Right lung (tissue), 5 donors: ENCODE measurements around the gene IQCB1. TPM values are rescaled to one million over a fixed set of nuclear protein-coding genes. Genes with fewer than 3 reads are reported as not detected.
"Not testable (repeated sequence)": the region's sequence is repeated elsewhere in the genome, so short reads cannot be mapped to it uniquely, and the experiment has no call there.

Source experiments
- DNase-seq, 2 donors: peaks; one replicate each; pipeline ENCODE4 v3.0.0-alpha.2; 2013
- polyA plus RNA-seq, 5 donors: library from polyadenylated mRNA; unstranded; fragments of 120-200 nt; gene quantifications; one replicate each; pipeline versions ENCODE4 v1.2.1 to v1.2.3, GENCODE V29; 2013; ENCODE audit warnings: inconsistent platforms in 1 of 5, low replicate concordance in 1 of 5; ENCODE audit not compliant: insufficient read length in 5 of 5, insufficient read depth in 1 of 5

IQCB1 gene
- polyA plus RNA-seq, 5 donors: 31.0 to 49.7 (median 40.3) TPM

DNA sequence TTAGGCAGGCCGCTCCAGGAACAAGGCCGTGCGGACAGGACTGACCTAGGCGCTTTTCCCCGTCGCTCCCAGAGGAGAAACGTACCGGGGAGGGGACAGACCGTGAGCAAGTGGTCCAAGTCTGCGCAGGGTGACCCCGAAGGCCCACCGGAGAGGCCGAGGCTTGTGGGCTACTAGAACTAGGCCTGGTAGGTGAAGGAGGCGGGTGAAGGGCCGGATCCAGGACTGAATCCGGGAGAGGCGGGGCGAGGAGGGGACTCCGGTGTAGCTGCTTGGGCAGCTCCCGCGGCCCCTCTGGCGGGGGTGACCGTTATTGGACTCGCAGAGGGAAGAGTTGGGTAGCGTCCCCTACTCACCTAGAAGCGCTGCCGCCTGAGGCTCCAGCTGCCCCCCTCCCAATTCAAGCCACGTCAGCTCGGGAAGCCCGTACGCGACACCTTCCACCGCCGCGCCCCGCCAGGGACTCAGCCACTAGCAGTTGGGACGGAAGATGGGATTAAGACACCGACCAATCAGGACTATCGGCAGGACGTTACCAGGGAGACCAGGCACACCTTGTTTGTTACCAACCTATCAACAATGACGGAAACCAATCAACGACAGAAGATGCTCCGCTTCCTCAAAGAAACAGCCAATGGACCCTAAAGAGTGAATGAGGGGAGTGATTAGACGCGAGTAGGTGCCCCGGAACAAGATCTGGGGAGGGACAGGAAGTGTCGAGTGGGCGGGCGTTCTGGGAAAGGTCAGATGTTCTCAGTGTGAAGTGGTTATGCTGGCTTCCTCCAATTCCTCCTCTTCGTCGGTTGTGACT lies 85.4 kb downstream of the IQCB1 start, which contains the start of gene GOLGB1:
Gene GOLGB1, minus strand, starts transcription at position 466 of the 811 bp plus-strand sequence. CDS start 18,770 bp downstream, outside the sequence.
- peak; percentile 92 to 96 for DNase-seq

DNA sequence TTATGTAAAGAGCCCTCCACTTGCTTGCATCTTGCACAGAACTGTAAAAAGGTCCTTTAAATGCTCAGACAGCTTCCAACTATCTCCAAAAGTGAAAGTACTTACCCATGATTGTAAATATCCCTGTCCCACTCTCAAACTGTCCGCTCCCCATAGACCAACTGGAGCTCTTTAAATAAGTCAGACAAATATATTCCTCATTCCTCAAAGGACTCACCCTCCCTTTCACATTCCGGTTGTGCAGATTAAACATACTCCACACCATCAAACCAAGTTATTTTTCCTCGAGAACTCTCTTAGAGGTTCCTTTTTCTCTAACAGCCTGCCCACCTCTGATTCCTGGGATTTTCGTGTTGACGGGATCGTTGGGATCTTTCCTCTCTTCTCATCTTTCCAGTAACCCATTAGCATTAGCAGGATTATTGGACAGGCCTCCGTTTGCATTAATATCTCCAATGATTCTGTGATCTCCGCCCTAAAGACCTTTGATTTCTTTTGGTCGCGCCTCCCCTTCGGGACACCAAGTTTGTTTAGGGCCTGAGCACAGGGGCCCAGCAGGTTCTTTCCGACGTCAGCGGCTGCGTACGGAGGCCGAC lies 86.1 kb downstream of the IQCB1 start:
- no peak for DNase-seq

DNA sequence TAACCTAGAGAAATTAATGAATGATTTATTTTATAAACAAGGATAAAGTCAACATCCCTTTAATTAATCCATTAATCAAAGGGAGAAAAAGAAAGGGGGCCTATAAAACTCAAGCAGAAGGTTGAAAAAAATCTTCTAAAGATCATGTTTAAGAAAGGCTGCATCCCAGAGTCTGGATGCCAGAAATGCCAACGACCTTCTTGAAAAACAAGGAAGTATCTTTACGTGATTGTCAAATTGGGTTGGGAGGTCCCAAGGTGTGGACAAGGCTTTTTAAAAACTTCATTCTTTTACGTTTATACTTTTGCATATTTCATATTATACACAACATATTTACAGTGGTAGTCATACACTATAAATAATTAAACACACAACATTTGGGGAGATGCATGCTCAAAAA lies 86.9 kb downstream of the IQCB1 start:
- no peak for DNase-seq

DNA sequence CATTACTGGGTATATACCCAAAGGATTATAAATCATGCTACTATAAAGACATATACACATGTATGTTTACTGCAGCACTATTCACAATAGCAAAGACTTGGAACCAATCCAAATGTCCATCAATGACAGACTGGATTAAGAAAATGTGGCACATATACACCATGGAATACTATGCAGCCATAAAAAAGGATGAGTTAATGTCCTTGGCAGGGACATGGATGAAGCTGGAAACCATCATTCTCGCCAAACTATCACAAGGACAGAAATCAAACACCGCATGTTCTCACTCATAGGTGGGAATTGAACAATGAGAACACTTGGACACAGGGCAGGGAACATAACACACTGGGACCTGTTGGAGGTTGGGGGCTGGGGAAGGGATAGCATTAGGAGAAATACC lies 91.8 kb downstream of the IQCB1 start:
- not testable (repeated sequence) for DNase-seq

DNA sequence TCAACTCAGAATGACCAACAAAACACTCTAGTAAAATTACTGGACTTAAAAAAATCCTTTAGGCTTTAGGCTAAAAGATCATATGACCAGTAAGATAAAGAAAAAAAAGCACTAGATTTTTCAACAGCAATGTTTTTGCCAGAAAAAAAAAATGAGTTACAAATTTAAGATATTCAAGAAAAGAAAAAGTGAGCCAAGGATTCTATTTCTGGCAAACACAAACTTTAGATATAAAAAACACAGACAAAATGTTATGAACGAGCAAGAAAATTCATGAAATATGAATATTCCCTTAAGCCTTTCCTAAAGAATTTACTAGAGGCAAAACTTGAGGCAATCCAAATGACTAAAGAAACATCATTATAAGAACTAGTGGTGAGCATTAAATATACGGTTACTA lies 94.0 kb downstream of the IQCB1 start:
- no peak for DNase-seq

DNA sequence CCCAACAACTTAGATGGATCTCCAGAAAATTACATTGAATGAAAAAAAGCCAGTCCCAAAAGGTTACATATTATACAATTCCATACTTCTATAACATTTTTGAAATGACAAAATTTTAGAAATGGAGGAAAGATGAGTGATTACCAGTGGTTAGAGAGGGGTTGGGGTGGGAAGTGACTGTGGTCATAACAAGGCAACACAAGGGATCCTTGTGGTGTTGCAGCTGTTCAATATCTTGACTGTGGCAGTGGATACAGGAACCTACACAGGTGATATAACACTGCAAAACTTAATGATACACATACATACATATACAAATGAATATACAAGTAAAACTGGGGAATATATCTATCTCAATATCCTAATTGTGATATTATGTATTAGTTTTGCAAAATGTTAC lies 95.0 kb downstream of the IQCB1 start:
- DNase-seq: no peak

DNA sequence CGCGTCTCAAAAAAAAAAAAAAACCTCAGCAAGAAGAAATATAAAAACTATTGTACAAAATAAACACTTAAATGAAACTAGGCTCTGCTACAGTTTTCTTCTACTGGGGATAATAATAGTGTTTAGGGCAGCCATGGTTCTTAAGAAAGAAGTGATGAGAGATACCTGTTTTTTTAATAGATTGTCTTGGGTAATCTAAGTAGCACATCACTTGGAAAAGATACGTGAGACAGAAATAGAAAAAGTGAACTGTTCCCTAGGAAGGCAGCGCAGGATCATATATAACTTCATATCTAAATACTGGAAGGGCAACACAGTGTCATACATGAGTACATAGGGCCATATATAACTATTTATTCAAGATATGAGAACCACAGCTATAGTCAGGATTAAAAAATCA lies 97.2 kb downstream of the IQCB1 start:
- no peak for DNase-seq

DNA sequence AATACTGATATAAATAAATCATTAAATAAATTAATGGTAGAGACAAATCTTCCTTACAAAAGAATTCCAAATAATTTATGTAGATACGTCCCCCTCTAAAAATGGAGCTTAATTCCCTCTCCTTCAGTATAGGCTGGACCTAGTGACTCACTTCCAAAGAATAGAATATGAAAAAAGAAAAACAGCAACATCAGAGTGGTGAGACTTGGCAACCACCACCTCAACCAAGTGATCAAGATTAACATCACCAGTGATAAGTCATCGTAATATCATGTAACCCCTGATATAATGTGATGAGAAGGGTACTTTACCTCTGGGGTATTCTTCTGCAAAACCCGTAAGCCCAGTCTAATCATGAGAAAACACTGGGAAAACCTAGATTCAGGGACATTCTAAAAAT lies 98.7 kb downstream of the IQCB1 start:
- no peak for DNase-seq

DNA sequence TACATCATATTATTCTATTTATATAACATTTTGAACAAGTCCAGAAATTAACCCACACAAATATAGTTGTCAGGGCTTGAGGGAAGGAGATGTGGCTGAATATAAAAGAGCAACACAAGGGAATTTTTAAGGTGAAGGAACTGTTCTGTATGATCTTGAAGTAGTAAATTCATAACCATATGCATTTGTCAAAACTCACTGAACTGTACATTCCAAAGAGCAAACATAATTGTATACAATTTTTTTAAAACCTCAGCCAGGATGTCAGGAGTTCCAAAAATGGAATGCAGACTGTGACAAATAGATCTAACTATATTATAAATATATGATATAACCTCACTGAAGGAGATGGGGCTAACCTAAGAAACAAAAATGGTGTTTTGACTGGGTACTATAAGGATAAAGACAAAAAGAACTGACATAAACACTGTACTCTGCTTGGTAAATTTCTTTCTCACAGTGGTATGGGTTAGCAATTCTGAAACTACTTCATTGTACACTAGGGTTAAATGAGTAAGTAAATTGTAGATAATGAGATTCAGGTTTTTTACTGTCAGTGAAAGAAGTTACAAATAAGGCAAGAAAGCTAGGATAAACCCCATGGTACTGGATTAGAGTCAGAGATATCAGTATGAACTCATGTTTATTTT lies 99.7 kb downstream of the IQCB1 start:
- DNase-seq: no peak

DNA sequence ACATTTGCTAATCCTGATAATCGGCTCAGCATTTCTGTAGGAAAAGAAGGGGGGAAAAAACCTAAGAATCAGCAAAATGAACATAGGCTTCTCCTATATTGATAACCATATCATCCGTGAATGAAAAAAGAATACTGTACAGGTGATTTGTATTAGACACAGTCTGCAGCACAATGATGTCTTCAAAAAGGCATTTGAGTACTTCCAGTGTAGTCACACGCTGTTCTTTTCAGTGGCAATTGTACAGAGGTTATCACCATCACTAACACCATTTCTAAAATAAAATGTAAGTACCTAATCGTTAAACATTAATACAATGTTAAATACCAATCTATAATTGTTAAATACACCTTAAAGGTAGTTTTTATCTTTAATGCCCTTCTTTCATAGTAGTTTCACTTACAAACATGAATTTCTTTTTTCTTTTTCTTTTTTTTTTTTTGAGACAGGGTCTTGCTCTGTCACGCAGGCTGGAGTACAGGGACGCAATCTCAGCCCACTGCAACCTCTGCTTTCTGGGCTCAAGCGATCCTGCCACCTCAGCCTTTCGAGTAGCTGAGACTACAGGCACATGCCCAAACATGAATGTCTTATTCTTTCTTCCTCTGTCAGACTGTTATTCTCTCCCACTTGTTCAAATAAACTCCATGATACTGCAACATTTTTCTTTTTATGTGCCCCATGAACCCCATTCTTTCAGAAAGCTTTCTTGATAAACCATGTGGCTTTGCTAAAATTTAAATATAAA lies 103.7 kb downstream of the IQCB1 start:
- DNase-seq: no peak

DNA sequence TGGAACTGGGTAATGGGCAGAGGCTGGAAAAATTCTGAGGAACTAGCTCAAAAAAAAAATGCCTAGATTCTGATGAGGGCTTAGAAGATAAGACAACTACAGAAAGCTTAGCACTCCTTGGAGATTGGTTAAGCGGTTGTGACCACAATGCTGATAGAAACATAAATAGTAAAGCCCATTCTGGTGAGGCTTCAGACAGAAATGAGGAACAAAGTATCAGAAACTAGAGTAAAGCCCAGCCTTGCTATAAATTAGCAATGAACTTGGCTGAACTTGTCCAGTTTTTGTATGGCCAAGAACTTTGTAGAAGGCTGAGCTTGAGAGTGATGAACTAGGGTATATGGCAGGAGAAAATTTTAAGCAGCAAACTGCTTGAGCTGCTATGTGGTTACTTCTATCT lies 110.7 kb downstream of the IQCB1 start:
- no peak for DNase-seq

DNA sequence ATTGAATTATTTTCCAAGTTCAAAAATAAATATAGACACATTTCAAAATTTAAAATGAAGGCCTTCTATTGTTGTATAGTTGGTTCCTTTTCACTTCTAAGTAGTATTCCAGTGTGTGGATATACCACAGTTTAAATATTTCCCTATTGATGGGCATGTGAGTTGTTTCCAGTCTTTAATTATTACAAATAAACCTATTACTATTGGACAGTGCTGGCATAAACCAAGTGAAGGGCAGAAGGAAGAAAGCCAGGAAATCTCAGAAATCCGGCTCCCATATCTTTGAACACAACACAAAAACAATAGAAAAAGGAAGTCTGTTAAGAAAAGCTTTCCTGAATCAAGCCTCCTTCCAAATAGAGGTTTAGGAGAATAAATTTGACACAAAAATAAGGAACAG lies 111.4 kb downstream of the IQCB1 start:
- DNase-seq: no peak

DNA sequence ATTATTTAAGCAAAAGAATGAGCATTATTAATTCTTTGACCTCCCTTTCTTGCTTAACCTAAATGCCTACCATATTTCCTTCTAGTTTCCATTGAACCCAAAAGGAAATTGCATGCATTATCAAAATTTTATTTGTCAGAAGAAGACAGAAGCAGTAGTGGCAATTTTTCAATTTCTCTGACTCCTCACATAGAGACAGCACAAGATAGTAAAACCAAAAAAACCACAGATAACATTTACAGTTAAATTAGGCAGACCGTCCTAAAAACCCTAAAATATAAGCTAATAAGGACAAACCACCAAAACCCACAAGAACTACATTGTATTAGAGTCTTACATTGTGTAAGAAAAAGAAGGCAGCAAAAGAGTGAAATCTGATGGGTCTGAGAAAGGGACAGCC lies 112.4 kb downstream of the IQCB1 start:
- DNase-seq: no peak

DNA sequence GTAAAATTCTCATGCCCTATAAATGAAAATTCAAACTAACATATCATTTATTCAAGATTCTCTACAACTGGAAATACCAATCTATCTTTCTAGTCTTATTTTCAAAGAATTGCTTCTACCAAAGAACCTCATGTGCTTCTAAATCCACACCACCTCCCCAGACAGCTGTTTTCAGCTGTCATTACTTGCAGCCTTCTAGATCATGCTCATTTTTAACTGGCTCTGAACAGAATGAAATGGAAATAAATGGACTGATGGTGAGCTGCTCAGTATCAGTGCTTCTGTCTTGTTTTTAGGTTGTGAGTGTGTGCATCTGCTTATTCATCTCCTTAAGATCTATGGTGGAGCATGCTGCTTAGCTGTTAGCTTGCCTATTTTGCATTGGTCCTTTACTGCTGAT lies 114.7 kb downstream of the IQCB1 start:
- no peak for DNase-seq

Other genes with a start within 250 kb of the IQCB1 start
- gene FBXO40, start 241.7 kb downstream of the IQCB1 start, polyA plus RNA-seq: under 1 TPM; 0.03 to 0.10 (median 0.06) TPM
- 1 to 10 TPM; 6.4 to 9.1 (median 7.5) TPM for gene HCLS1, start 174.2 kb downstream of the IQCB1 start, polyA plus RNA-seq
- 10 to 100 TPM; 56.3 to 75.4 (median 71.1) TPM for gene GOLGB1, start 85.3 kb downstream of the IQCB1 start, polyA plus RNA-seq
- gene EAF2, start 149 bp upstream of the IQCB1 start, polyA plus RNA-seq: 1 to 10 TPM; 3.6 to 5.2 (median 4.0) TPM
- gene SLC15A2, start 59.3 kb upstream of the IQCB1 start, polyA plus RNA-seq: 10 to 100 TPM; 13.4 to 29.5 (median 26.0) TPM
- 1 to 10 TPM; 4.2 to 6.7 (median 4.7) TPM for gene ILDR1, start 187.2 kb upstream of the IQCB1 start, polyA plus RNA-seq
- 1 to 10 TPM; 2.1 to 4.3 (median 3.3) TPM for gene CD86, start 220.3 kb upstream of the IQCB1 start, polyA plus RNA-seq